RWPE1 (cell line): ENCODE data around the gene LAMA3.

ENCODE experiments used
- CTCF ChIA-PET: fragments of 350-600 bp; sonication (Branson Sonifier 250); formaldehyde crosslinking; extraction: SDS; loops from one replicate; lab custom pipeline; 2021; lab: Yijun Ruan, JAX
- POLR2A ChIA-PET: fragments of 400-600 bp; formaldehyde crosslinking; extraction: SDS; loops from one replicate; lab custom pipeline; 2020; ENCODE audit warnings: antibody characterized with exemption; ENCODE audit not compliant: low non-redundant PET; lab: Yijun Ruan, JAX
- DNase-seq: peaks from one replicate; pipeline ENCODE4 v3.0.0; 2012; ENCODE audit warnings: low spot score
- H3K27ac ChIP-seq: fragments of 450-650 bp; 2 replicates; pipeline ENCODE4 v1.5.1; 2017
- CTCF ChIP-seq: fragments of 450-650 bp; conservative IDR thresholded peaks from 2 replicates; pipeline ENCODE4 v1.5.1; 2017; ENCODE audit warnings: low read depth, mild to moderate bottlenecking

LAMA3 gene

GRCh38 chr18:23832911-23833310 lies 143.7 kb downstream of the LAMA3 start:
- CTCF ChIA-PET, result no interaction called here
- no peak overlapping the region for H3K27ac ChIP-seq
- no peak for TF ChIP-seq CTCF
- DNase-seq, result no peak
- POLR2A ChIA-PET, result no interaction called here

- POLR2A ChIA-PET, result no interaction called here
- no peak for TF ChIP-seq CTCF
- no peak for DNase-seq
- CTCF ChIA-PET, result no interaction called here
- H3K27ac ChIP-seq, result no peak overlapping the region
These were observed 144.5 kb downstream of the LAMA3 start for GRCh38 chr18:23833714-23834113.

GRCh38 chr18:23835091-23835490 lies 145.8 kb downstream of the LAMA3 start:
- CTCF ChIA-PET, result no interaction called here
- DNase-seq, result no peak
- no peak overlapping the region for H3K27ac ChIP-seq
- TF ChIP-seq CTCF, result no peak
- POLR2A ChIA-PET, result no interaction called here

DNA sequence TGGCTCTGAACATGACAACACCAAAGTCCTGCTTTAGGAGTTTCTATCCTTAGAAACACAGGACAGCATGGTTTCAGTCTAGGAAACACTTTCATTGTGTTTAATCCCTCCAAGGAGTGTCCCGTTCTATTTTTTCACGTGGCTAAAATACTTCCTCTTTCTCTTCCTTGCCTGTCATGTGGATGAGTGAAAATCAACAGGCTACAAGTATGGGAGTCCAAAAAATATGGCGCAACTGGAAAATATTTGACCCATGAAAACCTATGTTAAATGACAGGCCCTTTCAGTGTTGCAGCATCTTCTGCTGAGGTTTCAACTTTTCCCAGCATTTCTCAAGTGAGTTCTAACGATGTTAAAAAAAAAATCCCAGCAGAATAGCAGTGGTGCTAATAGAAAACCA lies 146.3 kb downstream of the LAMA3 start:
- POLR2A ChIA-PET, result no interaction called here
- CTCF ChIA-PET, result no interaction called here
- no peak for DNase-seq

DNA sequence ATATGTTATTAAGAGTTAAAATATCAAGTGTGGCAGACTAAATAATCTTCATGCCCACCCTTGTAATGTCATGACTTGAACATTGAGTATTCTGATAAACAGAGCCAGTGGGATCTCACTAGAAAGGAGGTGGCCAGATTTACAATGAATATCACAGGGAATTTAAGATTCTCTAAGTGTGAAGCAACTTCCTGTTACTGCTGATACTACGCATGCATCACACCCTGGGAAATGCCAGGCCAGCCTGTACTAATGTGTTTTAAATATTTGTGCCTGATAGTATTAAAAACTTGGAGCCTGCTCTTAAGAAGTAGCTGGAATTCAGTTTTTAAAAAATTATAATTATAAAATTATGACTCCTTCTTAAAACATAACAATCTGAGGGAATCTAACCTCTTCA lies 148.3 kb downstream of the LAMA3 start:
- POLR2A ChIA-PET, result no interaction called here
- no peak overlapping the region for H3K27ac ChIP-seq
- peak; percentile 59 for DNase-seq
- CTCF ChIA-PET, result no interaction called here
- TF ChIP-seq CTCF, result no peak

More for the DNA sequence above, 146.3 kb downstream of the LAMA3 start:
- TF ChIP-seq CTCF, result no peak
- no peak overlapping the region for H3K27ac ChIP-seq

DNA sequence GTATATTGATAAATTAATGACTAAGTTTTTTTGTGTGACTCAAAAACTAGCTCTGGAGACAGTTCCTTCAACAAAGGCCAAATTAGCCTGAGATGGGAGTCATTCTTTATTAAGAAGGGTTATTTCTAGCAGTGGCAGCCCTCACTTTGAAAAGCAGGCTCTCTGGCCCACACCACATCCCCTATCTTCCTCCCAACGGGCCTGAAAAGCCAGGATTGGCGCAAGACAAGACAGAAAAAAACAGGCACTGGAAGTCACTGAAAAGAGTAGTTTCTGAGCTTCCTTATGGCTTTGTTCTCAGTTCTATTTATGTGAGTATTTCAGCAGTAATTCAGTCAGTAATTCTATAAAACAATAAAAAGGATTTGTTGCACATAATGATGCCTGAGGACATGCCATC lies 149.0 kb downstream of the LAMA3 start:
- H3K27ac ChIP-seq, result no peak overlapping the region
- ChIA-PET CTCF (no interaction called here), POLR2A (no interaction called here)
- DNase-seq, result no peak
- TF ChIP-seq CTCF, result no peak

GRCh38 chr18:23838801-23839366 lies 149.6 kb downstream of the LAMA3 start:
- peak; percentile 59 for DNase-seq
- ChIA-PET CTCF (no interaction called here), POLR2A (no interaction called here)
- no peak overlapping the region for H3K27ac ChIP-seq
- no peak for TF ChIP-seq CTCF
